Natural killer cell (primary cell): ENCODE data around the gene DOC2A. TPM values are rescaled to one million over a fixed set of nuclear protein-coding genes. Genes with fewer than 3 reads are reported as not detected.
A peak's percentile ranks its signal among the peaks of the same experiment; 100 is the strongest.

Source experiments
- ATAC-seq, 3 donors: fragments of 150-1000 bp in 2 of 3; fragments of 200-7000 bp in 1 of 3; cut with Tn5 transposase; 1 replicate in 1 of 3; 2 replicates in 2 of 3; pipeline ENCODE4 v1.10.0; 2021; ENCODE audit warnings: mild to moderate bottlenecking in 2 of 3, moderate library complexity in 2 of 3
- DNase-seq, 2 donors: peaks; one replicate each; pipeline versions ENCODE4 v3.0.0 to v3.0.0-alpha.2; 2013 to 2021; ENCODE audit warnings: mixed read lengths in 1 of 2
- H3K27ac ChIP-seq: one replicate; pipeline ENCODE4 v1.5.1; 2013; ENCODE audit warnings: mild to moderate bottlenecking, low read length
- H3K27me3 ChIP-seq: one replicate; pipeline ENCODE4 v1.6.1; 2013; ENCODE audit warnings: low read length; ENCODE audit not compliant: control insufficient read depth, insufficient read depth
- H3K36me3 ChIP-seq: one replicate; pipeline ENCODE4 v1.6.1; 2013; ENCODE audit warnings: low read length; ENCODE audit not compliant: control insufficient read depth, insufficient read depth
- H3K4me1 ChIP-seq: one replicate; pipeline ENCODE4 v1.6.1; 2013; ENCODE audit warnings: low read length; ENCODE audit not compliant: control insufficient read depth, insufficient read depth
- H3K4me3 ChIP-seq: one replicate; pipeline ENCODE4 v1.5.1; 2013; ENCODE audit warnings: low read length
- H3K9me3 ChIP-seq: one replicate; pipeline ENCODE4 v1.6.1; 2013; ENCODE audit warnings: low read length; ENCODE audit not compliant: control insufficient read depth, insufficient read depth
- H3K27ac Mint-ChIP-seq, 2 donors: one replicate each; pipeline ENCODE4 v1.8.0; 2022; ENCODE audit warnings: mild to moderate bottlenecking in 2 of 2, mixed read lengths in 2 of 2, moderate library complexity in 1 of 2
- H3K27me3 Mint-ChIP-seq, 2 donors: one replicate each; pipeline ENCODE4 v1.8.0; 2022; ENCODE audit warnings: low read depth in 2 of 2, mixed read lengths in 2 of 2
- H3K36me3 Mint-ChIP-seq: one replicate; pipeline ENCODE4 v1.8.0; 2022; ENCODE audit warnings: mixed read lengths
- H3K4me1 Mint-ChIP-seq, 2 donors: one replicate each; pipeline ENCODE4 v1.8.0; 2022; ENCODE audit warnings: mixed read lengths in 2 of 2
- H3K4me3 Mint-ChIP-seq: one replicate; pipeline ENCODE4 v1.8.0; 2022; ENCODE audit warnings: mild to moderate bottlenecking, moderate library complexity, mixed read lengths
- H3K9me3 Mint-ChIP-seq, 2 donors: one replicate each; pipeline ENCODE4 v1.8.0; 2022; ENCODE audit warnings: mixed read lengths in 2 of 2
- CTCF ChIP-seq: fragments of 200-600 bp; IDR thresholded peaks from one replicate; pipeline ENCODE4 v1.8.0; 2022; ENCODE audit warnings: antibody characterized with exemption
- WGBS: methylation state at CpG from one replicate; pipeline ENCODE4 v1.1.7; 2013; ENCODE audit warnings: missing lambda C conversion rate; ENCODE audit not compliant: insufficient coverage; 5-methylcytosine and 5-hydroxymethylcytosine counted together
- intact Hi-C: fragments of 100-400 bp; cut with micrococcal nuclease; formaldehyde crosslinking; loops from one replicate; pipeline ENCODE4 v1.14.2; 2022
- total RNA-seq, 4 donors: library from RNA; stranded (reverse); fragments of 120-200 nt in 1 of 4; gene quantifications; one replicate each; pipeline versions ENCODE4 v1.2.3 to v1.2.4, GENCODE V29; 2013 to 2022

Gene DOC2A
- total RNA-seq, 3 donors from 2014 or later (not counting 1 experiment from before 2014, with no cell fraction given), result not detected

GRCh38 chr16:29986231-29986630 is 24.6 kb downstream of the DOC2A start:
- peaks cover 0 to 11% of the 10 kb centered on the region in 2 donors for H3K4me1 Mint-ChIP-seq
- peak overlapping the region in 1 of 2 donors; percentile 29 for H3K27ac Mint-ChIP-seq
- no peak for ATAC-seq
- Histone ChIP-seq H3K36me3 (peaks cover 91% of the 10 kb centered on the region), H3K4me3 (no peak overlapping the region), H3K27ac (no peak overlapping the region), H3K4me1 (no peaks in the 10 kb centered on the region), H3K9me3 (no peaks in the 10 kb centered on the region), H3K27me3 (no peaks in the 10 kb centered on the region)
- 99% methylated on average over 20 of the region's 20 CpGs for WGBS
- DNase-seq, result no peak
- H3K9me3 Mint-ChIP-seq, result no peaks in the 10 kb centered on the region
- H3K27me3 Mint-ChIP-seq, result no peaks in the 10 kb centered on the region
- H3K4me3 Mint-ChIP-seq, result no peak overlapping the region
- intact Hi-C loops, result no loop called here
- TF ChIP-seq CTCF, result no peak
- no peaks in the 10 kb centered on the region for H3K36me3 Mint-ChIP-seq

DNA sequence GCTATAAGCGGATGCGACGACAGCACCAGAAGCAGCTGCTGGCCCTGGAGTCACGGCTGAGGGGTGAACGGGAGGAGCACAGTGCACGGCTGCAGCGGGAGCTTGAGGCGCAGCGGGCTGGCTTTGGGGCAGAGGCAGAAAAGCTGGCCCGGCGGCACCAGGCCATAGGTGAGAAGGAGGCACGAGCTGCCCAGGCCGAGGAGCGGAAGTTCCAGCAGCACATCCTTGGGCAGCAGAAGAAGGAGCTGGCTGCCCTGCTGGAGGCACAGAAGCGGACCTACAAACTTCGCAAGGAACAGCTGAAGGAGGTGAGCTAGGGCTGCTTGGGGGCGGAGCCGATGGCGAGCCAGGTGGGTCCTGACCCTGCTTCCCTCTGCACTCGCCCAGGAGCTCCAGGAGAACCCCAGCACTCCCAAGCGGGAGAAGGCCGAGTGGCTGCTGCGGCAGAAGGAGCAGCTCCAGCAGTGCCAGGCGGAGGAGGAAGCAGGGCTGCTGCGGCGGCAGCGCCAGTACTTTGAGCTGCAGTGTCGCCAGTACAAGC is 25.5 kb downstream of the DOC2A start:
- peaks cover 90% of the 10 kb centered on the region for H3K36me3 ChIP-seq
- H3K27me3 ChIP-seq, result no peaks in the 10 kb centered on the region
- Mint-ChIP-seq H3K9me3 (no peaks in the 10 kb centered on the region), H3K4me3 (no peak overlapping the region), H3K27me3 (no peaks in the 10 kb centered on the region), H3K4me1 (peaks cover 0 to 11% of the 10 kb centered on the region in 2 donors), H3K27ac (no peak overlapping the region), H3K36me3 (peaks cover 5% of the 10 kb centered on the region)
- no peak for ATAC-seq
- H3K4me3 ChIP-seq, result no peak overlapping the region
- no peaks in the 10 kb centered on the region for H3K4me1 ChIP-seq
- no peak overlapping the region for H3K27ac ChIP-seq
- 98% methylated on average over 28 of the region's 28 CpGs for WGBS
- intact Hi-C loops, result no loop called here
- no peak for TF ChIP-seq CTCF
- DNase-seq, result no peak
- H3K9me3 ChIP-seq, result no peaks in the 10 kb centered on the region

DNA sequence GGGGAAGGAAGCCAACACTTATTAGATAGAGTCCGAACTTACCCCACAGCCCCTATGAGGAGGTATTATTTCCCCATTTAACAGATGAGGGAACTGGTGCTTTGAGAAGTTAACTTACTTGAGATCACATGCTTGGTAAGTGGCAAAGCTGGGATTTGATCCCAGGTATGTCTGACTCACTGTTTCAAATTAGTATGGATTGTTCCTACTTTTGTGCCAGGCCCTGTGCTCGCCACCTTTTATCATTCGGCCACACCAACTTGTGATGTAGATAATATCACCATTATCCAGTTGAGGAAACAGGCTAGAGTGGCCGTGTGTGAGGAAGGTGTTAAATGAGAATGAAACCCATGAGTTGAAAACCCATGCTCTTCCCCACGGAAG is 26.1 kb downstream of the DOC2A start:
- Mint-ChIP-seq H3K4me3 (no peak overlapping the region), H3K36me3 (peaks cover 8% of the 10 kb centered on the region), H3K9me3 (no peaks in the 10 kb centered on the region), H3K27ac (no peak overlapping the region), H3K27me3 (no peaks in the 10 kb centered on the region), H3K4me1 (peaks cover 0 to 11% of the 10 kb centered on the region in 2 donors)
- H3K4me1 ChIP-seq, result no peaks in the 10 kb centered on the region
- no peak for ATAC-seq
- no peak for DNase-seq
- no peaks in the 10 kb centered on the region for H3K9me3 ChIP-seq
- TF ChIP-seq CTCF, result no peak
- H3K27me3 ChIP-seq, result no peaks in the 10 kb centered on the region
- no peak overlapping the region for H3K4me3 ChIP-seq
- WGBS, result 100% methylated on average over 3 of the region's 5 CpGs
- peaks cover 93% of the 10 kb centered on the region for H3K36me3 ChIP-seq
- intact Hi-C loops, result no loop called here
- no peak overlapping the region for H3K27ac ChIP-seq

DNA sequence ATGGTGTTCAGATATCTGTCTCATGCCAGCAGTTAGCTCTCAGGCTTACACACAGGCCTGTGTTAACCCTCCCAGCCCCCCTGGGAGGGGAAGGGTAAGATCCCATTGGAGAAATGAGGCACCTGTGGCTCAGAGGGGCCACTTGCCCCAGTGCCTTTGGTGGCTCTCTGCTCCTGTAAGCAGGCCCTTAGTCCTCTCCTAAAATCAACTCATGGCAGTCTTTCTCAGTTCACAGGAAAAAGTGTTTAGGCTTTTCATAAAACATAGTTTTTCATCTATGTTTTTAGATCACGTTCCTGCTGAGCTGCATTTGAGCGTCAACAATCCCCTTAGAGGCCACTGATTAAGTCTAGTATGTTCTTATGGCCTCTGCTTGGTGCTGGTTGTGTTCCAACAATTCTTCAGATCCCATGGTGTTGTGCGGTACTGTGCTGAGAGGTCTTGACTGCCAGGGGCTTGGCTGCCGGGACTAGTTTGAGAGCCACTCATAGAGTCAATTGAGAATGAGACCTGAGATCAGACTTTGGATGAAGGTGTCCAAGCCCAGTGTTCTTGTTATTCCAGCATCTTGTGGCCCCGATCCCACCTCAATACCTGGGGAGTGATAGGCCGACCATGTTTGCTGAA is 26.6 kb downstream of the DOC2A start:
- TF ChIP-seq CTCF, result no peak
- Mint-ChIP-seq H3K36me3 (peaks cover 8% of the 10 kb centered on the region), H3K9me3 (no peaks in the 10 kb centered on the region), H3K4me1 (peaks cover 0 to 11% of the 10 kb centered on the region in 2 donors), H3K27ac (no peak overlapping the region), H3K4me3 (no peak overlapping the region), H3K27me3 (no peaks in the 10 kb centered on the region)
- Histone ChIP-seq H3K36me3 (peaks cover 92% of the 10 kb centered on the region), H3K9me3 (no peaks in the 10 kb centered on the region), H3K4me3 (no peak overlapping the region), H3K27me3 (no peaks in the 10 kb centered on the region), H3K27ac (no peak overlapping the region), H3K4me1 (no peaks in the 10 kb centered on the region)
- intact Hi-C loops, result no loop called here
- DNase-seq (no peak), ATAC-seq (no peak)
- 88% methylated on average over 6 of the region's 6 CpGs for WGBS
